Measurements from ENCODE around the gene ZNF598.
"Not testable (repeated sequence)": the region's sequence is repeated elsewhere in the genome, so short reads cannot be mapped to it uniquely, and the experiment has no call there.

Gene ZNF598

GRCh38 chr16:2033909-2034695, 24.5 kb upstream of the ZNF598 start:
- H3K9me3 ChIP-seq (ENCODE audit: insufficient read depth, low read depth, low read length); H3K36me3 ChIP-seq (ENCODE audit: insufficient read depth, low read length); H3K4me1 ChIP-seq (ENCODE audit: insufficient read depth, low read length); H3K4me3 ChIP-seq (ENCODE audit: low read length); H3K27me3 ChIP-seq (ENCODE audit: insufficient read depth, low read length): not testable (repeated sequence)
- WGBS = 85% methylated on average over 12 of the region's 32 CpGs
- 0 out of 2 replicates have a peak overlapping the region, but pooled peaks have one; percentile 30 for H3K27ac ChIP-seq (ENCODE audit: low read depth, low read length)
- H3K9ac ChIP-seq (ENCODE audit: low read depth, low read length) = peak overlapping the region; percentile 55; the same call in 1 of the 2 replicates

DNA sequence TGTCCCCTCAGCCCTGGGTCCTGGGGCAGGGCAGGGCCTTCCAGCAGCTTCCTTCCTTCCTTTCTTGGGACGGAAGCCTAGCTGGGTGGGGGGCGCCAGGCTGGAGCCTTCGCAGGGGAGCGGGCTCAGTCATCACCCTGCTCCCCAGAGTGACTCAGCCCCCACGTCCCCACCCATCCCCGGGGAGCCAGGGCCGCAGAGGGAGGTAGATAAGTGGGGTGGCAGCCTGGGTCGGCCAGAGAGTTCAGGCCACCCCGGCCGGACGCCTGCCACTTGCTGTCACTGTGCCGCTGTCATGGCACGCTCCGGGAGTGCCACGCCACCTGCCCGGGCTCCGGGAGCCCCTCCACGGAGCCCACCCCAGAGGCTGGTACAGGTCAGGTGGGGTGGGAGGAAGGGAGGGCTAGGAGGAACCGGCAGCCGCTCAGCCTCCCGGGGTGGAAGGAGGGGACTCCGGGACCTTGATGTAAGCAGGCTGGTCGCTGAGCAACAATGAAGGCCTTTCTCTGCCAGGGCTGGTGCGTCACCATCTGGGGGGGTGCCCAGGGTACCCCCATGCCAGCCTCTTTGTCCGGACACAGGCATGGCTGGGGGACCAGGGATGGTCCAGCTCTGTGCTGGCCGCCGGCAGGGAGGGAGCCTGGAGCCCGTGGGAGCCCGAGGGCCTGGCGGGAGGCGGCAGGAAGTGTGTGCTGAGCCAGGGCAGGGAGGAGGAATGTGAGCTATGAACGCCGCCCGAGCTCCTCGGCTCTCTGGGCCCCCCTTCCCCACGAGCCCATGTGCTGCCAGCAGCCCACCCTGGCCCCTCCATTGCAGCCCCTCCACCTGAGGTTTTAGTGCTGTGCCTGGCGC, 23.7 kb upstream of the ZNF598 start:
- Histone ChIP-seq H3K9me3 (ENCODE audit: insufficient read depth, low read depth, low read length) (no peaks in the 10 kb centered on the region), H3K27me3 (ENCODE audit: insufficient read depth, low read length) (peaks cover 2% of the 10 kb centered on the region; the same call in 1 of the 2 replicates), H3K4me3 (ENCODE audit: low read length) (no peak overlapping the region), H3K4me1 (ENCODE audit: insufficient read depth, low read length) (peaks cover 6% of the 10 kb centered on the region; the same call in 1 of the 2 replicates), H3K9ac (ENCODE audit: low read depth, low read length) (peak overlapping the region; percentile 55; the same call in 1 of the 2 replicates), H3K27ac (ENCODE audit: low read depth, low read length) (0 out of 2 replicates have a peak overlapping the region, but pooled peaks have one; percentile 30), H3K36me3 (ENCODE audit: insufficient read depth, low read length) (no peaks in the 10 kb centered on the region)
- WGBS = 65% methylated on average over 36 of the region's 37 CpGs

DNA sequence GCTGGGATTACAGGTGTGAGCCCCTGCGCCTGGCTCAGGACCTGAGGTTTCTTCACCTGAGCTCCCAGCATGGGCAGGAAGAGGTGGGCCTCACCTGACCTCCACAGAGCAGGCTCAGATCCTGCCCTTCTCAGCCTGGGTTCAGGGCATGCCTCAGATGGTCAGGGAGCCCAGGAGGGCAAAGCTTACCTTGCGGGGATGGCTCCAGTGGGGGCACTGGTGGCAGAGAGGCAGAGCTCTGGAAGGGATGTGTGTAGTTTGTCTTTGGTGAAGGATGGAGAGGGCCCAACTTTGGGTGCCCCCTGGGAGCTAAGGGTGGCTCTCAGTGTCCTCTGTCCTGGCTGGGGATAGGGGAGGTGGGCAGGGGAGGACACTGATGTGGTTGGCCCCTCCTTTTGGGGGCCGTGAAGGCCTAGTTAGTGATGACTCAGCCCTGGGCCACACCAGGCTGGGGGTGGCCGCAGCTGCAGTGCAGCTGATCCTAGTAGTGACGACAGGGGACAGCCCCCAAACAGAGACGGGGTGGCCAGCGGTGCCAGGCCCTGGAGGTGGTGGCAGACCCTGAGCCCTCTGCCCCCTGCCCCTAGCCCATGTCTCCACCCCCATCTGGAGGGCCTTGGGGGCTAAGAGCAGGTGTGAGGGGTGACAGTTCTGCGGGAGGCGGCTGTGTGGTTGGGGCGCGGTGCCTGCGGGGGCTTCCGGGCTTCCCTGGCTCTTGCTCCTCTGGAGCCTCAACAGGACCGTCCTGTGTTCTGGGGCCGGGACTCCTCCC, 22.9 kb upstream of the ZNF598 start:
- no peaks in the 10 kb centered on the region for H3K9me3 ChIP-seq (ENCODE audit: insufficient read depth, low read depth, low read length)
- H3K36me3 ChIP-seq (ENCODE audit: insufficient read depth, low read length) = no peaks in the 10 kb centered on the region
- WGBS = 90% methylated on average over 15 of the region's 15 CpGs
- peaks cover 10% of the 10 kb centered on the region for H3K27me3 ChIP-seq (ENCODE audit: insufficient read depth, low read length)
- H3K9ac ChIP-seq (ENCODE audit: low read depth, low read length) = no peak overlapping the region
- H3K4me3 ChIP-seq (ENCODE audit: low read length) = no peak overlapping the region
- H3K4me1 ChIP-seq (ENCODE audit: insufficient read depth, low read length) = peaks cover 6% of the 10 kb centered on the region; the same call in 1 of the 2 replicates
- H3K27ac ChIP-seq (ENCODE audit: low read depth, low read length) = no peak overlapping the region

DNA sequence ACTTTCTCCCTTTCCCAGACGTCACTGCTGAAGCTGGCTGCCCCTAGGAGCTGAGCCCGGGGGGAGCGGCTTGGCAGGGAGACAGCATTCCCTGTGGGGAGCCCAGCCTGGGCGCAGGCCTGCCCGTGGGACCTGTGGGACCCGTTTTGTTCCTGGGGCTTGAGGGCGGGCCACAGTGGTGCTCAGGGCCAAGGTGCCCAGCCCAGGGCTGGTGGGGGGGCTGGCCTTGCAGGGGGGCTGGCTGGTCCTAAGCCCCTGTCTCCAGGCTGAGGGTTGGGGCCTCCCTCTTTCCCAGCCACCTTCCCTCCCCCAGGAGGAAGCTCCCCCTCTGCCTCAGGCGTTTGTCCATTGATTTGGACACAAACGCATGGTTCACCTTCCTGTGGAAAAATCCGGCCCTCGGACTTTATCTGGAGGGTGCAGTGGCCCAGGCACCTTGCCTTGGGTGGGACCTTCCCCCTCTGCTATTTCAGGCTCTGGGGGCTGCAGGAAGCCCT, 21.5 kb upstream of the ZNF598 start:
- H3K9me3 ChIP-seq (ENCODE audit: insufficient read depth, low read depth, low read length) = no peaks in the 10 kb centered on the region
- H3K4me1 ChIP-seq (ENCODE audit: insufficient read depth, low read length) = peaks cover 6% of the 10 kb centered on the region; the same call in 1 of the 2 replicates
- no peak overlapping the region for H3K4me3 ChIP-seq (ENCODE audit: low read length)
- 88% methylated on average over 11 of the region's 11 CpGs for WGBS
- H3K36me3 ChIP-seq (ENCODE audit: insufficient read depth, low read length) = no peaks in the 10 kb centered on the region
- no peak overlapping the region for H3K27ac ChIP-seq (ENCODE audit: low read depth, low read length)
- peaks cover 20% of the 10 kb centered on the region for H3K27me3 ChIP-seq (ENCODE audit: insufficient read depth, low read length)
- H3K9ac ChIP-seq (ENCODE audit: low read depth, low read length) = no peak overlapping the region

- Histone ChIP-seq H3K9ac (ENCODE audit: low read depth, low read length) (no peak overlapping the region), H3K36me3 (ENCODE audit: insufficient read depth, low read length) (no peaks in the 10 kb centered on the region), H3K9me3 (ENCODE audit: insufficient read depth, low read depth, low read length) (no peaks in the 10 kb centered on the region), H3K27me3 (ENCODE audit: insufficient read depth, low read length) (peaks cover 30% of the 10 kb centered on the region), H3K4me1 (ENCODE audit: insufficient read depth, low read length) (peaks cover 6% of the 10 kb centered on the region; the same call in 1 of the 2 replicates), H3K4me3 (ENCODE audit: low read length) (no peak overlapping the region), H3K27ac (ENCODE audit: low read depth, low read length) (no peak overlapping the region)
- WGBS = 93% methylated on average over 11 of the region's 11 CpGs
These were observed 20.4 kb upstream of the ZNF598 start for GRCh38 chr16:2030036-2030435.

DNA sequence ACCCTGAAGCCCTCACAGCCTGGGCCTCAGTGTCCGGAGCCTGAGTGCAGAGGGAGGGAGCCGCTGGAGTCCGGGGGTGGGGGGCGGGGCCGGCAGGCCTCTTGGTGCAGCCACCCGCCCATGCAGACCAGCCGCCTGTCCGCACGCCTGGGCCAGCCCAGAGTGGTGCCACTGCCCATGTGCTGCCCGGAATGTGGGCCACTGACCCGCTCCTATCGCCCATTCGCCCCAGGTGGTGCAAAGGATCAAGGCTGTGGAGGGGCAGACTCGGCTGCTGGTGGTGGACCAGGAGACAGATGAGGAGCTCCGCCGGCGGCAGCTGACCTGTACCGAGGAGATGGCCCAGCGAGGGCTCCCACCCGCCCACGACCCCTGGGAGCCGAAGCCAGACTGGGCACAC, 19.7 kb upstream of the ZNF598 start:
- Histone ChIP-seq H3K36me3 (ENCODE audit: insufficient read depth, low read length) (no peaks in the 10 kb centered on the region), H3K9ac (ENCODE audit: low read depth, low read length) (no peak overlapping the region), H3K27me3 (ENCODE audit: insufficient read depth, low read length) (peaks cover 33% of the 10 kb centered on the region), H3K9me3 (ENCODE audit: insufficient read depth, low read depth, low read length) (no peaks in the 10 kb centered on the region), H3K4me1 (ENCODE audit: insufficient read depth, low read length) (peaks cover 6% of the 10 kb centered on the region; the same call in 1 of the 2 replicates), H3K4me3 (ENCODE audit: low read length) (no peak overlapping the region), H3K27ac (ENCODE audit: low read depth, low read length) (no peak overlapping the region)
- WGBS = 91% methylated on average over 22 of the region's 22 CpGs

DNA sequence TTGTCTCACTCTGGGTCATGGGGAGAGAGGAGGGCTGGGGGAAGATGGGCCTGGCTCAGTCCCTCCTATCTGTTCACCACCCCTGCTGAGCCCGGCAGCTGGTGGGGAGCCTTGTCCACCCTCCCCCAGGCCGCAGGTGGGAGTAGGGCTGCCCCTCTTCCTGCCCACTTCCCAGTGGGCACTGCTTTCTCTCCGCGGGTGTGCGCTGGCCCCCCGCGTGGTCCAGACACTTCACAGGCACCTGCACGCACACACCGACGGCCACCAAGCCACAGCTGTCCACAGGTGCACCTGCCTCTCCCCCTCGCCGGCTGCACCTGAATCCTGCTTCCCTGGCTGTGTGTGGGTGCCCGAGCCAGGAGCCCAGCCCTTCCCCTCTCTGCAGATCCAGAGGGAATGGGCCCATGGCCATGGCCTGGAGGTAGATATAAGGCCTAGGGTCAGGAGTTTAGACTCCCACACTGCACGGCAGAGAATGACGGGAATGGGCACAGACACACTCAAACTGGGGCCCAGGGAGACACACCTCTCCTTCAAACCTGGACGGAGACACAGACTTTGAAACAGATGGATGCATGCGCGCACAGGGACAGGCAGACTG, 19.1 kb upstream of the ZNF598 start:
- Histone ChIP-seq H3K9ac (ENCODE audit: low read depth, low read length) (no peak overlapping the region), H3K9me3 (ENCODE audit: insufficient read depth, low read depth, low read length) (no peaks in the 10 kb centered on the region), H3K4me3 (ENCODE audit: low read length) (no peak overlapping the region), H3K36me3 (ENCODE audit: insufficient read depth, low read length) (no peaks in the 10 kb centered on the region), H3K4me1 (ENCODE audit: insufficient read depth, low read length) (peaks cover 4% of the 10 kb centered on the region; the same call in 1 of the 2 replicates), H3K27me3 (ENCODE audit: insufficient read depth, low read length) (peaks cover 39% of the 10 kb centered on the region), H3K27ac (ENCODE audit: low read depth, low read length) (no peak overlapping the region)
- 96% methylated on average over 18 of the region's 18 CpGs for WGBS

GRCh38 chr16:2028146-2028545, 18.5 kb upstream of the ZNF598 start:
- Histone ChIP-seq H3K27me3 (ENCODE audit: insufficient read depth, low read length) (peaks cover 40% of the 10 kb centered on the region), H3K4me3 (ENCODE audit: low read length) (no peak overlapping the region), H3K9ac (ENCODE audit: low read depth, low read length) (no peak overlapping the region), H3K4me1 (ENCODE audit: insufficient read depth, low read length) (no peaks in the 10 kb centered on the region), H3K27ac (ENCODE audit: low read depth, low read length) (no peak overlapping the region), H3K36me3 (ENCODE audit: insufficient read depth, low read length) (no peaks in the 10 kb centered on the region), H3K9me3 (ENCODE audit: insufficient read depth, low read depth, low read length) (no peaks in the 10 kb centered on the region)
- WGBS = 93% methylated on average over 3 of the region's 3 CpGs

DNA sequence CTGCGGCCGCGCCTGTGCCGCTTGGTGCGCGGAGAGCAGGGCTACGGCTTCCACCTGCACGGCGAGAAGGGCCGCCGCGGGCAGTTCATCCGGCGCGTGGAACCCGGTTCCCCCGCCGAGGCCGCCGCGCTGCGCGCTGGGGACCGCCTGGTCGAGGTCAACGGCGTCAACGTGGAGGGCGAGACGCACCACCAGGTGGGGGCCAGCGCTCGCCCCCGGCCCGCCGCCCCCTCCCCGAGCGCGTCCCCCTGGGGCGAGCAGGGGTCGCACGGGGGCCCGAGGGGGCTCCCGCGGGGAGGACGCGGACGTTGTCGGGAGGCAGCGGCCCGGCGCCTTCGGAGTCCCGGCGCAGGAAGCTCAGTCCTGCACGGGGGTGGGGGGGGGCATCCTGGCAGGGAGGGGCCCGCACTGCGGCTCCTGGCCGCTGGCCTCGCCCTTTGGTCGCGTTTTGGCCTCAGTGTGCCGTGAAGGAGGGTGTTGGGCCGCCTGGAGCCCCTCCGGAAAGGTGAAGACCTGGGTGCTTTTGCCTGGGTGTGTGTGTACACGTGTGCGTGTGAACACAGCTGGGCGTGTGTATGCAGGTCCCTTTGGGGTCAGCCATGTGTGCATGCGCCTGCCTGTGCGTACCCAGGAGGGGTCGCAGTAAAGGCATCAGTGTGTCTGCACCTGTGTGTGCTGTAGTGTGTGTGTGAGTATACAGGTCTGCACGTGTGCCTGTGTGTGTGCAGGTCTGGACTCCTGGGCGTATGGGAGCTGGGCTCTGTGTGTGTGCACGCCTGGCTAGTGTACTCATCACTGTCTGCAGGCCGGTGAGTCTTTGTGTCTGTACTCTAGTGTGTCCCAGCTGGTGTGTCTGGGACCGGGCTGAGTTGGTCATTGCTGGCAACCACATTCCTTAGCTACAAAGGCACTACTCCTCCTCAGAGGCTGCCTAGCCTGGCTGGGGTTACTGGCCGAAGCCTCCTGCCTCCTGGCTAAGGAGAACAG, 17.7 kb upstream of the ZNF598 start:
- Histone ChIP-seq H3K36me3 (ENCODE audit: insufficient read depth, low read length) (no peaks in the 10 kb centered on the region), H3K9ac (ENCODE audit: low read depth, low read length) (peak overlapping the region; percentile 60), H3K27me3 (ENCODE audit: insufficient read depth, low read length) (peaks cover 44% of the 10 kb centered on the region), H3K4me1 (ENCODE audit: insufficient read depth, low read length) (no peaks in the 10 kb centered on the region), H3K9me3 (ENCODE audit: insufficient read depth, low read depth, low read length) (no peaks in the 10 kb centered on the region), H3K27ac (ENCODE audit: low read depth, low read length) (no peak overlapping the region), H3K4me3 (ENCODE audit: low read length) (peak overlapping the region; percentile 44)
- whole genome bisulfite sequencing = 12% methylated on average over 76 of the region's 76 CpGs

Data from HUES64 (cell line).